A673 (cell line): ENCODE measurements around the gene ZNF81. TPM values are rescaled to one million over a fixed set of nuclear protein-coding genes. Genes with fewer than 3 reads are reported as not detected.

Experiments used
- BruUV-seq: library from RNA; stranded (reverse); fragments of 400-500 nt; replicated peaks from 2 replicates; lab custom pipeline; 2021; lab: Mats Ljungman, UMichigan
- CTCF ChIA-PET: fragments of 300-600 bp; sonication (Branson Sonifier 250); formaldehyde crosslinking; loops from one replicate; lab custom pipeline; 2022; ENCODE audit warnings: antibody characterized with exemption; lab: Charles Lee
- POLR2A ChIA-PET: fragments of 300-600 bp; sonication (Branson Sonifier 250); formaldehyde crosslinking; loops from one replicate; lab custom pipeline; 2022; ENCODE audit warnings: antibody characterized with exemption; ENCODE audit not compliant: low non-redundant PET; lab: Charles Lee
- DNase-seq: peaks from one replicate; pipeline ENCODE4 v3.0.0-alpha.2; 2015; ENCODE audit warnings: low spot score
- H3K27ac ChIP-seq: fragments of 200-600 bp; sonication (generic); 2 replicates; pipeline ENCODE4 v1.5.1; 2016; ENCODE audit warnings: mixed run types, low read depth, mild to moderate bottlenecking, mixed read lengths, antibody characterized with exemption, low read length; ENCODE audit not compliant: poor library complexity, severe bottlenecking
- H3K27me3 ChIP-seq: fragments of 200-600 bp; sonication (generic); replicated peaks from 2 replicates; pipeline ENCODE4 v1.6.1; 2017; ENCODE audit warnings: mixed run types, low read depth, mild to moderate bottlenecking, mixed read lengths, antibody characterized with exemption, low read length; ENCODE audit not compliant: insufficient read depth, poor library complexity
- H3K36me3 ChIP-seq: fragments of 200-600 bp; sonication (generic); 2 replicates; pipeline ENCODE4 v1.6.1; 2016; ENCODE audit warnings: mixed run types, mild to moderate bottlenecking, mixed read lengths, antibody characterized with exemption, low read length; ENCODE audit not compliant: insufficient read depth, poor library complexity, severe bottlenecking
- H3K4me1 ChIP-seq: fragments of 200-600 bp; sonication (generic); 2 replicates; pipeline ENCODE4 v1.6.1; 2017; ENCODE audit warnings: mixed run types, mild to moderate bottlenecking, mixed read lengths, antibody characterized with exemption, low read length; ENCODE audit not compliant: insufficient read depth, poor library complexity, severe bottlenecking
- H3K4me3 ChIP-seq: fragments of 200-600 bp; sonication (generic); 2 replicates; pipeline ENCODE4 v1.5.1; 2016; ENCODE audit warnings: low read depth, mixed run types, mild to moderate bottlenecking, mixed read lengths, low read length; ENCODE audit not compliant: poor library complexity, severe bottlenecking
- H3K9me3 ChIP-seq: fragments of 200-600 bp; sonication (generic); 2 replicates; pipeline ENCODE4 v1.6.1; 2016; ENCODE audit warnings: mixed run types, low read depth, mild to moderate bottlenecking, mixed read lengths, antibody characterized with exemption, low read length; ENCODE audit not compliant: poor library complexity, severe bottlenecking
- EZH2 ChIP-seq: fragments of 200-600 bp; sonication (generic); IDR thresholded peaks from 2 replicates; pipeline ENCODE4 v1.6.1; 2017; ENCODE audit warnings: borderline replicate concordance, low read depth, mild to moderate bottlenecking, mixed read lengths, antibody characterized with exemption, low read length; ENCODE audit not compliant: poor library complexity, severe bottlenecking
- intact Hi-C: fragments of 100-400 bp; cut with micrococcal nuclease; formaldehyde crosslinking; loops from one replicate; pipeline ENCODE4 v1.10.0; 2022; ENCODE audit not compliant: unreplicated experiment
- total RNA-seq: library from RNA; stranded (reverse); gene quantifications from 2 replicates; pipeline ENCODE4 v1.2.3, GENCODE V29; 2021
- TF ChIP-seq, protein P1 (sequence below): fragments of 300-800, 200-600 bp; sonication (generic); conservative IDR thresholded peaks from 2 replicates; pipeline ENCODE4 v1.5.1; 2017; ENCODE audit warnings: low read depth, mild to moderate bottlenecking, antibody characterized with exemption, low read length, moderate library complexity, mixed read lengths

Gene ZNF81
- total RNA-seq, 1 experiment from 2014 or later: 11.2 TPM

- H3K27me3 ChIP-seq: no peaks in the 10 kb centered on the region
- intact Hi-C loops: no loop called here
- no peak for TF ChIP-seq EZH2
- TF ChIP-seq, protein P1, sequence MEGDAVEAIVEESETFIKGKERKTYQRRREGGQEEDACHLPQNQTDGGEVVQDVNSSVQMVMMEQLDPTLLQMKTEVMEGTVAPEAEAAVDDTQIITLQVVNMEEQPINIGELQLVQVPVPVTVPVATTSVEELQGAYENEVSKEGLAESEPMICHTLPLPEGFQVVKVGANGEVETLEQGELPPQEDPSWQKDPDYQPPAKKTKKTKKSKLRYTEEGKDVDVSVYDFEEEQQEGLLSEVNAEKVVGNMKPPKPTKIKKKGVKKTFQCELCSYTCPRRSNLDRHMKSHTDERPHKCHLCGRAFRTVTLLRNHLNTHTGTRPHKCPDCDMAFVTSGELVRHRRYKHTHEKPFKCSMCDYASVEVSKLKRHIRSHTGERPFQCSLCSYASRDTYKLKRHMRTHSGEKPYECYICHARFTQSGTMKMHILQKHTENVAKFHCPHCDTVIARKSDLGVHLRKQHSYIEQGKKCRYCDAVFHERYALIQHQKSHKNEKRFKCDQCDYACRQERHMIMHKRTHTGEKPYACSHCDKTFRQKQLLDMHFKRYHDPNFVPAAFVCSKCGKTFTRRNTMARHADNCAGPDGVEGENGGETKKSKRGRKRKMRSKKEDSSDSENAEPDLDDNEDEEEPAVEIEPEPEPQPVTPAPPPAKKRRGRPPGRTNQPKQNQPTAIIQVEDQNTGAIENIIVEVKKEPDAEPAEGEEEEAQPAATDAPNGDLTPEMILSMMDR: no peak
- H3K4me3 ChIP-seq: no peak overlapping the region
- H3K9me3 ChIP-seq: no peaks in the 10 kb centered on the region
- CTCF ChIA-PET: no interaction called here
- DNase-seq: no peak
- no peaks in the 10 kb centered on the region for H3K36me3 ChIP-seq
- no peak overlapping the region for H3K27ac ChIP-seq
- no TSS peak for BruUV-seq
- H3K4me1 ChIP-seq: no peaks in the 10 kb centered on the region
- POLR2A ChIA-PET: no interaction called here
Observed at GRCh38 chrX:47850901-47851300, 14.2 kb downstream of the ZNF81 start.

- peak; percentile 52 for DNase-seq
- intact Hi-C loops: no loop called here
- ChIA-PET POLR2A (interaction anchor here (0.6 kb wide), 1 partner anchor 1415 kb away, joined by 4 read pairs; no protein-coding TSS in a partner anchor), CTCF (no interaction called here)
- no peak for TF ChIP-seq EZH2
- TF ChIP-seq, protein P1: peak; percentile 59
- no peaks in the 10 kb centered on the region for H3K9me3 ChIP-seq
- H3K36me3 ChIP-seq: no peaks in the 10 kb centered on the region
- H3K4me3 ChIP-seq: no peak overlapping the region
- no peaks in the 10 kb centered on the region for H3K4me1 ChIP-seq
- no peak overlapping the region for H3K27ac ChIP-seq
- BruUV-seq: no TSS peak
- no peaks in the 10 kb centered on the region for H3K27me3 ChIP-seq
Observed at GRCh38 chrX:47854474-47854873, 17.8 kb downstream of the ZNF81 start.

DNA sequence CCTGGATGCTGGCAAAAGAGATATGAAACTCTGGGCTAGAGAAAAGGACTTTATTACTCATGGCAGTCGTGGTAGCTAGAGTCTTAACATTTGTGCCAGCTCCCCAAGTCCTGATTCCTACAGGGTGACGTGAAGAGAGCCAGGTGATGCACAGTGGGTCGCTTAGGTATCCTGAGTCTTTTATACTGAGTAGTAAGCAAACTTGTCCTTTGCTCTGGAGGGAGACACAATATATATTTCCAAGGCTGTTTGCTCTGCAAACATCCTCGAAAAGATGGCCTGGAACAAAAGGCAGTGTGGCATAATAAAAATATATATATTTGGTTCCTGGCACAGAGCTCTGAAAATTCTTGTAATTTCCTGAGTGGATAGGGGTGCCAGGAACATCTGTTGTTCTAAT is 23.0 kb downstream of the ZNF81 start:
- intact Hi-C loops: no loop called here
- Histone ChIP-seq H3K27me3 (no peaks in the 10 kb centered on the region), H3K9me3 (no peaks in the 10 kb centered on the region), H3K27ac (no peak overlapping the region), H3K4me3 (no peak overlapping the region), H3K4me1 (no peaks in the 10 kb centered on the region), H3K36me3 (no peaks in the 10 kb centered on the region)
- BruUV-seq: no TSS peak
- ChIA-PET POLR2A (no interaction called here), CTCF (no interaction called here)
- TF ChIP-seq EZH2: no peak
- TF ChIP-seq, protein P1: no peak
- DNase-seq: no peak
